ENCODE data around the gene AMPH. TPM values are rescaled to one million over a fixed set of nuclear protein-coding genes. Genes with fewer than 3 reads are reported as not detected.
"Not testable (repeated sequence)": the region's sequence is repeated elsewhere in the genome, so short reads cannot be mapped to it uniquely, and the experiment has no call there.

The AMPH gene
- total and polyA plus RNA-seq, 2 experiments from 2014 or later: 0.48 to 1.4 TPM

- Histone ChIP-seq H3K4me1 (ENCODE audit: low read depth) (no peaks in the 10 kb centered on the region), H3K9me3 (ENCODE audit: low read depth) (no peaks in the 10 kb centered on the region), H3K27me3 (no peaks in the 10 kb centered on the region), H3K36me3 (no peaks in the 10 kb centered on the region), H3K4me3 (no peak overlapping the region), H3K27ac (no peak overlapping the region)
- no peak for TF ChIP-seq CTCF (IDR thresholded peaks at IDR 0.05; ENCODE audit: low read depth, low read length)
- no peak for DNase-seq (ENCODE audit: low read depth in 1 of 2, low spot score in 1 of 2)
Observed at GRCh38 chr7:38372290-38372689, 258.9 kb downstream of the AMPH start.

- Histone ChIP-seq H3K9me3 (ENCODE audit: low read depth) (no peaks in the 10 kb centered on the region), H3K36me3 (no peaks in the 10 kb centered on the region), H3K27me3 (no peaks in the 10 kb centered on the region), H3K4me1 (ENCODE audit: low read depth) (no peaks in the 10 kb centered on the region), H3K27ac (no peak overlapping the region), H3K4me3 (no peak overlapping the region)
- peak; percentile 96 for TF ChIP-seq CTCF (IDR thresholded peaks at IDR 0.05; ENCODE audit: low read depth, low read length)
- peak; percentile 91 to 94 for DNase-seq (ENCODE audit: low read depth in 1 of 2, low spot score in 1 of 2)
Observed at GRCh38 chr7:38369816-38370493, 261.2 kb downstream of the AMPH start.

GRCh38 chr7:38368191-38368605 is 263.0 kb downstream of the AMPH start:
- Histone ChIP-seq H3K36me3 (no peaks in the 10 kb centered on the region), H3K4me3 (no peak overlapping the region), H3K27me3 (no peaks in the 10 kb centered on the region), H3K27ac (no peak overlapping the region), H3K4me1 (ENCODE audit: low read depth) (no peaks in the 10 kb centered on the region), H3K9me3 (ENCODE audit: low read depth) (no peaks in the 10 kb centered on the region)
- peak; percentile 83 for TF ChIP-seq CTCF (IDR thresholded peaks at IDR 0.05; ENCODE audit: low read depth, low read length)
- DNase-seq (ENCODE audit: low read depth in 1 of 2, low spot score in 1 of 2): peak; percentile 76 to 80

- H3K36me3 ChIP-seq: no peaks in the 10 kb centered on the region
- H3K9me3 ChIP-seq (ENCODE audit: low read depth): no peaks in the 10 kb centered on the region
- H3K4me3 ChIP-seq: no peak overlapping the region
- H3K27me3 ChIP-seq: no peaks in the 10 kb centered on the region
- DNase-seq (ENCODE audit: low read depth in 1 of 2, low spot score in 1 of 2): no peak
- no peaks in the 10 kb centered on the region for H3K4me1 ChIP-seq (ENCODE audit: low read depth)
- H3K27ac ChIP-seq: no peak overlapping the region
- no peak for TF ChIP-seq CTCF (IDR thresholded peaks at IDR 0.05; ENCODE audit: low read depth, low read length)
Observed at GRCh38 chr7:38367301-38367890, 263.8 kb downstream of the AMPH start.

GRCh38 chr7:38363379-38363778 is 267.8 kb downstream of the AMPH start:
- H3K4me1 ChIP-seq (ENCODE audit: low read depth); H3K4me3 ChIP-seq; H3K9me3 ChIP-seq (ENCODE audit: low read depth); H3K36me3 ChIP-seq; H3K27ac ChIP-seq; H3K27me3 ChIP-seq: not testable (repeated sequence)
- peak; percentile 53 for TF ChIP-seq CTCF (IDR thresholded peaks at IDR 0.05; ENCODE audit: low read depth, low read length)
- peak in 1 of 2 donors; percentile 34 for DNase-seq (ENCODE audit: low read depth in 1 of 2, low spot score in 1 of 2)

DNA sequence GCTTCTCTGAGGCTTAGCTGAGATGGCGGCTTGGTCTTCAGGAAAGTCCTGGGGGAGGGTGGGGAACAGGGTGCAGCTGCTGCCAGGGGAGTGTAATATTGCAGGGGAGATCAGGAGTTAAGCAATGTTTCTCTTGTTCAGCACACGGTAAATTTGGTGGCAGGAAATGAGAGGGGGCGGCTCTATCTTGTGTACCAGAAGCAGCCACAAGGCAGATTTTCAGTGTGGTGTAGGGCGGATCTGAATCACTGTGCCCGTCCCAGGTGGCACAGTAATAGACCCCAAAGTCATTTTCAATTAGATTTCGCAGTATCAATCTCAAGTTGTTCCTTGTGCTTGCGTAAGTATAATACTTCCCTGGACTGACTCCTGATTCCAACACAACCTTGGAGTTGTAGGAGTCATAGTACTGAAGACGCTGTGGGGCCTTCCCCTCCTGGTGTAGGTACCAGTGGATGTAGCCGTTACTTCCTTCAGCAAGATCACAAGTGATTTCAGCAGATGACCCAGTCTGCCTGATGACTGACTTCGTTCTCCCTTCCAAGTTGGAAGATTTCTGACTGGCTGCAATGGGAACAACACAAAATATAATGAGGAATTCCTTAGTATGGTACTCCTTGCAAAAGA is 268.4 kb downstream of the AMPH start:
- H3K36me3 ChIP-seq; H3K9me3 ChIP-seq (ENCODE audit: low read depth); H3K27ac ChIP-seq; H3K27me3 ChIP-seq; H3K4me3 ChIP-seq; H3K4me1 ChIP-seq (ENCODE audit: low read depth); DNase-seq (ENCODE audit: low read depth in 1 of 2, low spot score in 1 of 2): not testable (repeated sequence)
